ENCODE data around the gene NR2C1. TPM values are rescaled to one million over a fixed set of nuclear protein-coding genes. Genes with fewer than 3 reads are reported as not detected.
A peak's percentile ranks its signal among the peaks of the same experiment; 100 is the strongest.

The NR2C1 gene
- total and polyA plus RNA-seq, 2 donors from 2014 or later = 26.6 to 31.1 TPM

- no peak overlapping the region for H3K9ac ChIP-seq (ENCODE audit: low read length in 3 of 3)
- no peak overlapping the region for H3K27ac ChIP-seq (ENCODE audit: low read depth in 2 of 2, low read length in 2 of 2)
- no peaks in the 10 kb centered on the region for H3K4me1 ChIP-seq (ENCODE audit: control insufficient read depth in 2 of 3, insufficient read depth in 2 of 3, low read depth in 1 of 3, low read length in 3 of 3)
- TF ChIP-seq CTCF (IDR thresholded peaks at IDR 0.05; ENCODE audit: borderline replicate concordance, extremely low read depth, insufficient read depth) = no peak
- no peak for DNase-seq
- H3K36me3 ChIP-seq (ENCODE audit: control insufficient read depth in 2 of 3, insufficient read depth in 3 of 3, low read length in 3 of 3) = peaks cover 0 to 4% (median 2%) of the 10 kb centered on the region in 3 donors
- H3K27me3 ChIP-seq (ENCODE audit: control insufficient read depth, insufficient read depth, low read length) = no peaks in the 10 kb centered on the region
- H3K4me3 ChIP-seq (ENCODE audit: low read length in 3 of 3) = no peak overlapping the region
- H3K9me3 ChIP-seq (ENCODE audit: control insufficient read depth in 2 of 3, insufficient read depth in 1 of 3, low read length in 3 of 3) = no peaks in the 10 kb centered on the region
- FAIRE-seq = no peak
- intact Hi-C loops (cut with DNase I) = no loop called here
These were observed 90.1 kb downstream of the NR2C1 start for GRCh38 chr12:94983321-94983720.

- peak in 3 of 5 donors; percentile 17 to 56 (median 49) for DNase-seq
- Histone ChIP-seq H3K9me3 (ENCODE audit: control insufficient read depth in 2 of 3, insufficient read depth in 1 of 3, low read length in 3 of 3) (no peaks in the 10 kb centered on the region), H3K36me3 (ENCODE audit: control insufficient read depth in 2 of 3, insufficient read depth in 3 of 3, low read length in 3 of 3) (peaks cover 0 to 4% (median 2%) of the 10 kb centered on the region in 3 donors), H3K27me3 (ENCODE audit: control insufficient read depth, insufficient read depth, low read length) (no peaks in the 10 kb centered on the region), H3K4me3 (ENCODE audit: low read length in 3 of 3) (no peak overlapping the region), H3K9ac (ENCODE audit: low read length in 3 of 3) (no peak overlapping the region), H3K27ac (ENCODE audit: low read depth in 2 of 2, low read length in 2 of 2) (no peak overlapping the region), H3K4me1 (ENCODE audit: control insufficient read depth in 2 of 3, insufficient read depth in 2 of 3, low read depth in 1 of 3, low read length in 3 of 3) (no peaks in the 10 kb centered on the region)
- TF ChIP-seq CTCF (IDR thresholded peaks at IDR 0.05; ENCODE audit: borderline replicate concordance, extremely low read depth, insufficient read depth) = no peak
- FAIRE-seq = no peak
- intact Hi-C loops (cut with DNase I) = no loop called here
These were observed 91.0 kb downstream of the NR2C1 start for GRCh38 chr12:94982456-94982855.

- Histone ChIP-seq H3K27me3 (ENCODE audit: control insufficient read depth, insufficient read depth, low read length) (no peaks in the 10 kb centered on the region), H3K36me3 (ENCODE audit: control insufficient read depth in 2 of 3, insufficient read depth in 3 of 3, low read length in 3 of 3) (peaks cover 0 to 4% (median 2%) of the 10 kb centered on the region in 3 donors), H3K4me1 (ENCODE audit: control insufficient read depth in 2 of 3, insufficient read depth in 2 of 3, low read depth in 1 of 3, low read length in 3 of 3) (no peaks in the 10 kb centered on the region), H3K4me3 (ENCODE audit: low read length in 3 of 3) (no peak overlapping the region), H3K9me3 (ENCODE audit: control insufficient read depth in 2 of 3, insufficient read depth in 1 of 3, low read length in 3 of 3) (no peaks in the 10 kb centered on the region), H3K27ac (ENCODE audit: low read depth in 2 of 2, low read length in 2 of 2) (no peak overlapping the region), H3K9ac (ENCODE audit: low read length in 3 of 3) (no peak overlapping the region)
- FAIRE-seq (no peak), DNase-seq (peak in 1 of 5 donors; percentile 51)
- no peak for TF ChIP-seq CTCF (IDR thresholded peaks at IDR 0.05; ENCODE audit: borderline replicate concordance, extremely low read depth, insufficient read depth)
- intact Hi-C loops (cut with DNase I) = no loop called here
These were observed 92.8 kb downstream of the NR2C1 start for GRCh38 chr12:94980577-94980976.

- Histone ChIP-seq H3K36me3 (ENCODE audit: control insufficient read depth in 2 of 3, insufficient read depth in 3 of 3, low read length in 3 of 3) (peaks cover 0 to 4% (median 2%) of the 10 kb centered on the region in 3 donors), H3K27me3 (ENCODE audit: control insufficient read depth, insufficient read depth, low read length) (no peaks in the 10 kb centered on the region), H3K9ac (ENCODE audit: low read length in 3 of 3) (no peak overlapping the region), H3K4me1 (ENCODE audit: control insufficient read depth in 2 of 3, insufficient read depth in 2 of 3, low read depth in 1 of 3, low read length in 3 of 3) (no peaks in the 10 kb centered on the region), H3K27ac (ENCODE audit: low read depth in 2 of 2, low read length in 2 of 2) (no peak overlapping the region), H3K4me3 (ENCODE audit: low read length in 3 of 3) (no peak overlapping the region), H3K9me3 (ENCODE audit: control insufficient read depth in 2 of 3, insufficient read depth in 1 of 3, low read length in 3 of 3) (no peaks in the 10 kb centered on the region)
- no peak for FAIRE-seq
- DNase-seq = no peak
- TF ChIP-seq CTCF (IDR thresholded peaks at IDR 0.05; ENCODE audit: borderline replicate concordance, extremely low read depth, insufficient read depth) = no peak
- intact Hi-C loops (cut with DNase I) = no loop called here
These were observed 93.5 kb downstream of the NR2C1 start for GRCh38 chr12:94979941-94980340.

Measured in kidney (tissue), 14 donors.